B cell (primary cell): ENCODE data around the gene CYTL1. TPM values are rescaled to one million over a fixed set of nuclear protein-coding genes. Genes with fewer than 3 reads are reported as not detected.

Experiments used
- ATAC-seq: fragments of 200-7000 bp; cut with Tn5 transposase; one replicate; pipeline ENCODE4 v1.10.0; 2021; ENCODE audit warnings: low read depth, mild to moderate bottlenecking, moderate number of reproducible peaks, moderate library complexity
- CTCF ChIA-PET: fragments of 350-600 bp; sonication (Branson Sonifier 250); formaldehyde crosslinking; loops from one replicate; lab custom pipeline; 2021; ENCODE audit warnings: antibody characterized with exemption, inconsistent platforms; lab: Charles Lee
- POLR2A ChIA-PET: fragments of 350-600 bp; sonication (Branson Sonifier 250); formaldehyde crosslinking; loops from one replicate; lab custom pipeline; 2021; ENCODE audit warnings: antibody characterized with exemption; lab: Charles Lee
- DNase-seq: peaks from one replicate; pipeline ENCODE4 v3.0.0; 2013
- H2AFZ ChIP-seq: 2 replicates; pipeline ENCODE4 v1.6.1; 2012; ENCODE audit warnings: mild to moderate bottlenecking, low read depth, low read length; ENCODE audit not compliant: insufficient read depth, poor library complexity, severe bottlenecking
- H3K27ac ChIP-seq, 2 donors: 1 replicate in 1 of 2; 2 replicates in 1 of 2; pipeline ENCODE4 v1.5.1; 2012 to 2013; ENCODE audit warnings: low read length in 2 of 2, mild to moderate bottlenecking in 2 of 2, moderate library complexity in 1 of 2
- H3K27me3 ChIP-seq, 4 experiments: fragments of 200-600 bp in 1 of 4; sonication (generic) in 1 of 4; replicated peaks in 1 of 4; 1 replicate in 2 of 4; 2 replicates in 2 of 4; pipeline versions ENCODE4 v1.6.1 to v1.7.0; 2013 to 2016; ENCODE audit warnings: low read length in 3 of 4, mild to moderate bottlenecking in 2 of 4, mixed read lengths in 1 of 4, moderate library complexity in 1 of 4; ENCODE audit not compliant: insufficient read depth in 4 of 4, control insufficient read depth in 3 of 4; ENCODE audit errors: control extremely low read depth in 1 of 4
- H3K36me3 ChIP-seq, 2 experiments: replicated peaks in 1 of 2; 1 replicate in 1 of 2; 2 replicates in 1 of 2; pipeline versions ENCODE4 v1.6.1 to v1.7.1; 2013; ENCODE audit warnings: low read length in 1 of 2; ENCODE audit not compliant: insufficient read depth in 2 of 2, control insufficient read depth in 1 of 2; ENCODE audit errors: control extremely low read depth in 1 of 2, extremely low read depth in 1 of 2
- H3K4me1 ChIP-seq, 2 donors: fragments of 200-600 bp in 1 of 2; sonication (generic) in 1 of 2; 1 replicate in 1 of 2; 2 replicates in 1 of 2; pipeline versions ENCODE4 v1.5.1 to v1.6.1; 2013 to 2017; ENCODE audit warnings: low read length in 2 of 2; ENCODE audit not compliant: control insufficient read depth in 2 of 2, insufficient read depth in 2 of 2
- H3K4me2 ChIP-seq: replicated peaks from 2 replicates; pipeline ENCODE3; 2012; ENCODE audit warnings: mild to moderate bottlenecking, low read depth, low read length; ENCODE audit not compliant: poor library complexity, severe bottlenecking
- H3K4me3 ChIP-seq, 5 experiments: fragments of 200-600 bp in 1 of 5; sonication (generic) in 1 of 5; 1 replicate in 3 of 5; 2 replicates in 2 of 5; pipeline versions ENCODE4 v1.5.1 to v1.7.0; 2011 to 2016; ENCODE audit warnings: low read length in 4 of 5, mild to moderate bottlenecking in 4 of 5, low read depth in 2 of 5, control low read depth in 1 of 5, moderate library complexity in 1 of 5; ENCODE audit not compliant: insufficient read depth in 1 of 5; ENCODE audit errors: control extremely low read depth in 1 of 5, extremely low read depth in 1 of 5
- H3K79me2 ChIP-seq: fragments of 200-600 bp; sonication (generic); one replicate; pipeline ENCODE4 v1.6.0; 2016; ENCODE audit warnings: low read length; ENCODE audit not compliant: control insufficient read depth, insufficient read depth
- H3K9ac ChIP-seq: fragments of 200-600 bp; sonication (generic); 2 replicates; pipeline ENCODE4 v1.6.1; 2017; ENCODE audit warnings: mild to moderate bottlenecking, low read length, moderate library complexity
- H3K9me3 ChIP-seq, 3 donors: one replicate each; pipeline versions ENCODE4 v1.6.1 to v1.7.1; 2013; ENCODE audit warnings: low read length in 2 of 3; ENCODE audit not compliant: control insufficient read depth in 2 of 3, insufficient read depth in 1 of 3; ENCODE audit errors: control extremely low read depth in 1 of 3
- H4K20me1 ChIP-seq: 2 replicates; pipeline ENCODE4 v1.6.0; 2012; ENCODE audit warnings: mild to moderate bottlenecking, low read length; ENCODE audit not compliant: insufficient read depth, control insufficient read depth, poor library complexity, severe bottlenecking
- H3K27ac Mint-ChIP-seq: one replicate; pipeline ENCODE4 v1.8.0; 2021; ENCODE audit warnings: mixed read lengths
- H3K27me3 Mint-ChIP-seq: one replicate; pipeline ENCODE4 v1.8.0; 2021; ENCODE audit warnings: mixed read lengths
- H3K4me1 Mint-ChIP-seq: one replicate; pipeline ENCODE4 v1.8.0; 2021; ENCODE audit warnings: mixed read lengths
- H3K4me3 Mint-ChIP-seq: one replicate; pipeline ENCODE4 v1.8.0; 2021; ENCODE audit warnings: mixed read lengths
- H3K9me3 Mint-ChIP-seq: one replicate; pipeline ENCODE4 v1.8.0; 2022; ENCODE audit warnings: mixed read lengths; ENCODE audit not compliant: insufficient read depth
- EZH2 ChIP-seq: IDR thresholded peaks from 2 replicates; pipeline ENCODE4 v1.6.1; 2012; ENCODE audit warnings: borderline replicate concordance, low read depth, mild to moderate bottlenecking, moderate library complexity, low read length; ENCODE audit not compliant: insufficient read depth, poor library complexity, severe bottlenecking
- WGBS: methylation state at CpG from one replicate; pipeline ENCODE4 v1.1.5; 2013; ENCODE audit warnings: missing lambda C conversion rate; ENCODE audit not compliant: insufficient coverage; 5-methylcytosine and 5-hydroxymethylcytosine counted together
- intact Hi-C: fragments of 100-400 bp; cut with micrococcal nuclease; formaldehyde crosslinking; loops from one replicate; pipeline ENCODE4 v1.10.0; 2022
- polyA plus RNA-seq: library from polyadenylated mRNA; depleted of rRNA; stranded (reverse); fragments of >200 nt; gene quantifications from 2 replicates; pipeline ENCODE4 v1.2.3, GENCODE V29; 2012
- total RNA-seq, 2 donors: library from RNA; stranded (reverse); fragments of 120-200 nt in 1 of 2; gene quantifications; 1 replicate in 1 of 2; 2 replicates in 1 of 2; pipeline versions ENCODE4 v1.2.3 to v1.2.4, GENCODE V29; 2013 to 2022
- TF ChIP-seq, protein P1 (sequence below): fragments of 200-600 bp; IDR thresholded peaks from one replicate; pipeline ENCODE4 v1.8.0; 2022; ENCODE audit warnings: antibody characterized with exemption, mild to moderate bottlenecking

The CYTL1 gene
- total and polyA plus RNA-seq, 2 donors (not counting 1 experiment from before 2014, with no cell fraction given): not detected

DNA sequence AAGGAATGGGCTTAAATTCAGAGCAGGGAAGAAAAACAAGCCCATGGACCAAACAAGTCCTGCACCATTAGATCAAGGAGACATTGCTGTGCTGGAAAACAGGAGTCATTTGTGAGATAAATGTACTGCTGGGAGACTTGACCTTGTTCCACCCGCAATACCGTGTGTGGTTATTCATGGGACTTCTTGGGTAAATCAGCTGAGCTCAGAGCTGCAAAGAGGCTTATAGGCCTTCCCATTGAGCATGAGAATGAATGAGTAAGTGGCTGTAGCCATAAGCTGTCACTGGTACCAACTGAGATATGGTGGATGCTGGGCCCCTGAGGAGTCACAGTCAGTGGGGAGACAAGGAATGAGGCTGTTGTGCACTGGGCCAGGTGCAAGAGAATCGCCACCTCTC, 2.3 kb upstream of the CYTL1 start:
- 86% methylated on average over 2 of the region's 3 CpGs for WGBS
- Mint-ChIP-seq H3K27me3 (peaks cover 38% of the 10 kb centered on the region), H3K4me3 (no peak overlapping the region)

DNA sequence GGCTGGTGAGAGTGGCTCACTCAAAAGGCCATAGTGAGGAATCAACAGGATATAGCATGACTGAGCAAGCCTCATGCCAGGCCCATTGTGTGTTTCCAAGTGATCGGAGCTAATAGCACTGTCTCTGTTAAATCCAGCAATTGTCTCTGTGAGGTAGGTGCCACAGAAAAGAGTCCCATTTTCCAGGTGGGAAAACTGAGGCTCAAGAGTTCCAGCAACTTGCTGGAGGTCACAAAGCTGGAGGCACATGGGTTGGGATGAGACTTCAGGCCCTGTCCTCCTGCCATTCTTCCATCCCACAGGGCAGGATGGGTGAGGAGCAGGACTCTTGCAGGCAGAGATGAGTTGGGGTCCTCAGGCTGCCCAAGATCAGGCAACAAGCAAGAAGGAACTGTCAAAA, 1.1 kb upstream of the CYTL1 start:
- no peak for ATAC-seq
- peaks cover 38% of the 10 kb centered on the region for H3K27me3 Mint-ChIP-seq
- Histone ChIP-seq H3K4me1 (peaks cover 4 to 8% of the 10 kb centered on the region in 2 donors), H3K79me2 (no peaks in the 10 kb centered on the region), H3K4me2 (no peak overlapping the region), H3K9ac (no peak overlapping the region), H3K36me3 (no peaks in the 10 kb centered on the region), H3K27ac (no peak overlapping the region), H3K9me3 (peaks cover 0 to 18% (median 0%) of the 10 kb centered on the region in 3 donors), H3K4me3 (no peak overlapping the region), H3K27me3 (peaks cover 0 to 31% (median 5%) of the 10 kb centered on the region in 4 experiments), H2AFZ (no peak overlapping the region), H4K20me1 (no peaks in the 10 kb centered on the region)
- 80% methylated on average over 1 of the region's 1 CpG for WGBS
- CTCF ChIA-PET: no interaction called here
- H3K27ac Mint-ChIP-seq: no peak overlapping the region
- peaks cover 5% of the 10 kb centered on the region for H3K4me1 Mint-ChIP-seq
- POLR2A ChIA-PET: no interaction called here
- DNase-seq: no peak
- peaks cover 5% of the 10 kb centered on the region for H3K9me3 Mint-ChIP-seq
- TF ChIP-seq, protein P1, sequence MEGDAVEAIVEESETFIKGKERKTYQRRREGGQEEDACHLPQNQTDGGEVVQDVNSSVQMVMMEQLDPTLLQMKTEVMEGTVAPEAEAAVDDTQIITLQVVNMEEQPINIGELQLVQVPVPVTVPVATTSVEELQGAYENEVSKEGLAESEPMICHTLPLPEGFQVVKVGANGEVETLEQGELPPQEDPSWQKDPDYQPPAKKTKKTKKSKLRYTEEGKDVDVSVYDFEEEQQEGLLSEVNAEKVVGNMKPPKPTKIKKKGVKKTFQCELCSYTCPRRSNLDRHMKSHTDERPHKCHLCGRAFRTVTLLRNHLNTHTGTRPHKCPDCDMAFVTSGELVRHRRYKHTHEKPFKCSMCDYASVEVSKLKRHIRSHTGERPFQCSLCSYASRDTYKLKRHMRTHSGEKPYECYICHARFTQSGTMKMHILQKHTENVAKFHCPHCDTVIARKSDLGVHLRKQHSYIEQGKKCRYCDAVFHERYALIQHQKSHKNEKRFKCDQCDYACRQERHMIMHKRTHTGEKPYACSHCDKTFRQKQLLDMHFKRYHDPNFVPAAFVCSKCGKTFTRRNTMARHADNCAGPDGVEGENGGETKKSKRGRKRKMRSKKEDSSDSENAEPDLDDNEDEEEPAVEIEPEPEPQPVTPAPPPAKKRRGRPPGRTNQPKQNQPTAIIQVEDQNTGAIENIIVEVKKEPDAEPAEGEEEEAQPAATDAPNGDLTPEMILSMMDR: no peak
- intact Hi-C loops: no loop called here
- no peak overlapping the region for H3K4me3 Mint-ChIP-seq

More for the DNA sequence above, 2.3 kb upstream of the CYTL1 start:
- CTCF ChIA-PET: no interaction called here
- H3K27me3 ChIP-seq: peaks cover 0 to 25% (median 5%) of the 10 kb centered on the region in 4 experiments
- H2AFZ ChIP-seq: no peak overlapping the region
- POLR2A ChIA-PET: no interaction called here
- no peaks in the 10 kb centered on the region for H4K20me1 ChIP-seq
- H3K27ac ChIP-seq: no peak overlapping the region
- H3K36me3 ChIP-seq: no peaks in the 10 kb centered on the region
- DNase-seq (no peak), ATAC-seq (no peak)
- Mint-ChIP-seq H3K9me3 (peaks cover 5% of the 10 kb centered on the region), H3K4me1 (peaks cover 5% of the 10 kb centered on the region), H3K27ac (no peak overlapping the region)
- intact Hi-C loops: no loop called here
- peaks cover 0 to 18% (median 0%) of the 10 kb centered on the region in 3 donors for H3K9me3 ChIP-seq
- TF ChIP-seq, protein P1: no peak
- TF ChIP-seq EZH2: no peak
- H3K4me3 ChIP-seq: no peak overlapping the region
- H3K9ac ChIP-seq: no peak overlapping the region
- no peak overlapping the region for H3K4me2 ChIP-seq
- H3K79me2 ChIP-seq: no peaks in the 10 kb centered on the region
- H3K4me1 ChIP-seq: peaks cover 4 to 8% of the 10 kb centered on the region in 2 donors
